NCI-H526 (cell line): ENCODE measurements around the gene PECR.
"Not testable (repeated sequence)": the region's sequence is repeated elsewhere in the genome, so short reads cannot be mapped to it uniquely, and the experiment has no call there.

Experiments used
- DNase-seq, 2 experiments: peaks; one replicate each; lab custom pipeline; 2025; lab: John Stamatoyannopoulos, UW

PECR gene

GRCh38 chr2:216029416-216030129 is 52.0 kb downstream of the PECR start:
- no peak for DNase-seq

DNA sequence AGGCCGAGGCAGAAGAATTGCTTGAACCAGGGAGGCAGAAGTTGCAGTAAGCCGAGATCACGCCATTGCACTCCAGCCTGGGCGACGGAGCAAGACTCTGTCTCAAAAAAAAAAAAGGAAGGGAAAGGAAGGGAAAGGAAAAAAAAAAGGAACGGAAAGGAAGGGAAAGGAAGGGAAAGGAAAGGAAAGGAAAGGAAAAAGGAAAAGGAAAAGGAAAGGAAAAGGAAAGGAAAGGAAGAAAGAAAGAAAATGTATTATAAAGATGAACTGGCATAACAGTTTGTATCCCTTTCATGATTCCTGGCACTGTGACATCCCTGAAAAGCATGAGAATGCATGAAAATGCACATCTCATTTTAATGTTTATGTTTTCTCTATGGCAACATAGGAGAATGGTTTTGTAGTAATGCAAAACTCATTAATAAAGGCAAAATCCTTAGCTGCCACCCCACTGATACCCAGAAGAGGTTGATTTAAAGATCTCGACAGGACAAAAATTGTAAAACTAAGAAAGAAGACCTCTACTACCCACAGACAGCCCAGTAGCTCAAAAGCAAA is 56.8 kb downstream of the PECR start:
- no peak for DNase-seq

DNA sequence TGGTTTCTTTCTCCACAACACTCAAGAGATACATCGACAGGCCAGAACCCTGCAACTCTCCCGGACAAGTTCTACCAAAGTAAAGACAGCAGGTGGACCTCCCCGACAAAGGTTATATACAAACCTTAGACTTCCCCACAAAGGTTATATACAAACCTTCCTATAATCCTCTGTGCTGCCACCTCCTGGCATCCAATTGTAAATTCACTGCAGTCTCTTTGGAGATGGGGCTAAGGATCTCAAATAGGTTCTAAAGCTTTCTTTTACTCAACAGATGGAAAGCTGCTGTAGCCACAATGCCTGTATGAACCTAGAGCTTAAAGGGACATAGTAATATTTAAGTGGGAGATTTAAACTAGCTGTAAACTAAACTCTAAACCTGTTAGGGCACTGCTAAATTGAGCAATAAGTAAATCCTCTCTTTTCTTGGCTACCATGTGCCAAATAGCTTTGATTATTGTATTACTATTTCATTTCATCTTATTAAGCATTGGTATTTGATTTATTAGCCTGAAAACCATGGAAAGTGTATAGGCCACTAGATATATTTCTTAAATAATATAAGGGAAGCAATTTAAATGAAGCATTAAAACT is 58.5 kb downstream of the PECR start:
- peak; percentile 24 to 69 for DNase-seq

DNA sequence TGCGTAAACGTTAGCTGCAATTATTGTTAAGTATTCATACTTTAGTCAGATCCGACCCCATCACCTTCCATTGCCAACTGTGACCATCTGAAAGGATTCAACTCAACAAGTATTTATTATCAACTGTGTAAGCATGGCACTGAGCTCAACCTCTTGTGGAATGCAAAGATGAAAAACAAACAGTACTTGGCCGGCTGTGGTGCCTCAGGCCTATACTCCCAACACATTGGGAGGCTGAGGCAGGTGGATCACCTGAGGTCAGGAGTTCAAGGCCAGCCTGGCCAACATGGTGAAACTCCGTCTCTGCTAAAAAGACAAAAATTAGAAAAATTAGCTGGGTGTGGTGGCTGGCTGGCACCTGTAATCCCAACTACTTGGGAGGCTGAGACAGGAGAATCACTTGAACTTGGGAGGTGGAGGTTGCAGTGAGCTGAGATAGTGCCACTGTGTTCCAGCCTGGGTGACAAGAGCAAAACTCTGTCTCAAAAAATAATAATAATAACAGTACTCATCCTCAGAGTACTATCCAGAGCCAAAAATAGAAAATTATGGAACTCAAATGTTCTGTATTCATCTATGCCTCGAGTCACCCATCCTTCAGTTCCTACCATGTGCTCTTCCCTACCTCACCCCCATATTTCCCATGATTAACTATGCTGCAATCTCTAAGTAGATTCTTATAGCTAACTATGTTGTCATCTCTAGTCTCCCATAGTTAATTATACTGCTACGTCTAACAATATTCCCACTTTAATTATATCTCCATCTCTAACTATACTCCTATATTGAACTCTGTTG is 59.6 kb downstream of the PECR start:
- no peak for DNase-seq

- no peak for DNase-seq
These were observed 62.9 kb downstream of the PECR start for GRCh38 chr2:216018709-216019108.

- no peak for DNase-seq
These were observed 64.2 kb downstream of the PECR start for GRCh38 chr2:216017365-216017764.

GRCh38 chr2:216016581-216016980 is 65.0 kb downstream of the PECR start:
- no peak for DNase-seq

DNA sequence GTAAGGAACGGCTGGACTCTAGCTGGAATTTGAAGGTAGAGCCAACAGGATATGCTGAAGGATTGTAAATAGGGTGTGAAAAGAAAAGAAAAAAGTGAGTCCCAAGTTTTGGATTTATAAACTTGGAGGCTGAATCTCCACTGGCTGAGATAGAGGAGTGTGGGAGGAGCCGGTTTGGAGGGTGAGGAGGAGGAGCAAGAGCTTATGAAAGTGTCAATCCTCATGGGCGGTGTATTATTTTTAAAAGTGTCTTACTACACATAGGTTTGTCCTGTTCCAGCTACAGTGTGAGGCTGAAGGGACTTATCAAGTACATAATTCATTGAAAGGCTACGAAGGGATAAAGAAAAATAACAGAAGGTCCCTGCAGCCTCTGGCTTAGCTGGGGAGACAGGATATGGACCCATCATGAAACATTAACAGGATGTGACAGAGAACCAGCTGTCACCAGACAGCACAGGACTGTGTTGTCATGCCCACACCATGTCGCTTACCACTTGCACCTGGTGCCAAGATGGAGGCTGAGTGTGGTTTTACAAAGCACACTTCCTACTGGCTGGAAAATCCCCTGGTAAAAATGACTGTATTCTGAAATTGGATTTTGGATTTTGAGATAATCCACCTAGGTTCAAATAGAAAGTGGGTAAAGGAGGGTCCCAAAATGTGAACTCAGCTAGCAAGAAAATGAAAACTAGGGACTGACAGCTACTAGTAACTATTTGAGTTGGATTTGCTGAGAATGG is 65.7 kb downstream of the PECR start:
- no peak for DNase-seq

- no peak for DNase-seq
These were observed 66.6 kb downstream of the PECR start for GRCh38 chr2:216014986-216015385.

DNA sequence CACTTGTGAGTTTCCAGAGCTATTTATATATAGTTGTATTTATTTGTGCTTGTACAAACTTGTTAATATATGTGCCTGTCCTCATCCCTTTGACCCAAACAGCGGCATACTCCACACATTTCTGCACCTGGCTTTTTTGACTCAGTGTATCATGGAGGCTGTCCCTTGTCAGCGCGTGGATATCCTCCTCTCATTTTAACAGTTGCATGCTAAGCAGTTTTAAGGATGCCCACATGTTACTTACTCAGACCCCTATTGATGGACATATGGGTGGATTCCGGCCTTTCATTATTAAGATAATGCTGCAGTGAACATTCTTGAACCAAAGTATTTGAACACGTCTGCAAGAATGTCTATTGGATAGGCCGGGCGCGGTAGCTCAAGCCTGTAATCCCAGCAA is 67.6 kb downstream of the PECR start:
- peak in 1 of 2 experiments; percentile 0 for DNase-seq

DNA sequence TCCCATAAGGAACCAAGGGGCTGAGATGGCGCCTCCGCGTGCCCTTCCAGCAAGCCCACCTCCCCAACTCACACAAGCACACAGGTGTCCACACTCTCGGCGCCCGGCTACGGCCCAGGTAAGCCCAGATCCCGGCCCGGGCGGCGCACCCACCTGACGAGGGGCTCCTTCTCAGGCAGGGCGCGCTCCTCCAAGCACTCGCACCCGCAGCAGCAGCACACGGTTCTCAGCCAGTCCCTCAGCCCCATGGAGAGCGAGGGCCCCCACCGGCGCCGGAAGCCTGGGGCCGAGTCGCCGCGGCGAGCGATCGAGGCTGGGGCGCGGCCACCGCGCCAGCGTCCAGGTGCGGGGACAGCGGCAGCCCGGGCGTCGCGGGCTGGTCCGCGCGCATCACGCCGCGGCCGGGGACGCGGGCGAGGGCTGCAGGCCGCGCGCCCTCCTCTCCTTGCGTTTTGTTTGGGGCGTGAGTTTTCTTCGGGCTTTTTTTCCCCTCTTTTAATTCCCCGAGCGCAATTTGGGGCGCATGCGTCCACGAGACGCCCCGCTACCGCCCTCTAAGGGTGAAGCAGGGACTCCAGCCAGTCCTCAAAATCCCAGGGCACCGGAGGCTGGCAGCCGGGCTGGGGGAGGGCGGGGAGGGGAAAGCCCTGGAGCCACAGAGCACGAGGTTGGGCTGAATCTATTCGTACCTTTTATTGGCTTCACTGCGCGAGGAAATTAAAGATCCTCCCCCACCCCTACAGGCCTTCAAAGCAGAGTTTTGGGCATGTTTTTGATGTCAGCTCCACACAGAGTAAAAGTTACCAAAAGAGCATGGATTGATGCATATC is 68.3 kb downstream of the PECR start, which contains the start of gene MREG:
TSS of gene MREG (minus strand) at position 472 of the 830 bp plus-strand sequence. CDS start at position 248, 224 bp downstream.
- DNase-seq: peak; percentile 72 to 92

- DNase-seq: no peak
These were observed 68.9 kb downstream of the PECR start for GRCh38 chr2:216012830-216013079.

DNA sequence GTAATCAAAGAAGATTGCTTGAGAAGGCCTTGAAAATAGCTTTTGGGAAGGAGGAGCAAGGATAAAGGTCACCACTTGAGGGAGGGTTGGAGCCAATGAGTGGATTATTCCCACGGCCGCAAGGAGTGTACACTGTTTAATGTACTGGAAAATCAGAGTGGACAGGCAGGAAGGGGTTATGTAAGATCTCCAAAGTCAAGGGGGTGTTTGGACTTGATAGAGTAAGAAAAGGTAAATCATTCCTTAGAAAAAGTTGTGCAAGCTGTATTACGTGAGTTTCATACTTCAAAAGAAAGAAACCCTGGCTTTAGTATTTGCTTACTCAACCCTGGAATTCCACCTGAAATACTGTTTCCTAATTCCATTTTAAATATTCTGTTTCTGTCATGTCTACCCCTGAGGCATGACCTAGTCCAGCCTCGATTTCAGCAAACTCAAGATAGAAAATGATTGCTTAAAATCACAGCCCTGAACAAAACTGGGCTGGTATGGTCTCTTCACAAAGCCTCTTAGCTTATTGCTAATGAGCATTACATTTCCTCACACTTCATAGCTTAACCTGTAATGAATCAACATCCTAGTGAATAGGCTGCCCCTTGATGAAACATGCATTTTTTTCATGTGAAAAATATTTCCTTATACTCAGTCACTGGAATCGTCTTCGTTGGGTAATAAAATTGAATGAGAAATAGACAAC is 69.3 kb downstream of the PECR start:
- DNase-seq: peak in 1 of 2 experiments; percentile 5

GRCh38 chr2:216009215-216009614 is 72.4 kb downstream of the PECR start:
- DNase-seq: not testable (repeated sequence)

GRCh38 chr2:216008387-216008786 is 73.2 kb downstream of the PECR start:
- DNase-seq: no peak

- no peak for DNase-seq
These were observed 75.4 kb downstream of the PECR start for GRCh38 chr2:216006164-216006663.

- DNase-seq: no peak
These were observed 76.8 kb downstream of the PECR start for GRCh38 chr2:216004697-216005283.

DNA sequence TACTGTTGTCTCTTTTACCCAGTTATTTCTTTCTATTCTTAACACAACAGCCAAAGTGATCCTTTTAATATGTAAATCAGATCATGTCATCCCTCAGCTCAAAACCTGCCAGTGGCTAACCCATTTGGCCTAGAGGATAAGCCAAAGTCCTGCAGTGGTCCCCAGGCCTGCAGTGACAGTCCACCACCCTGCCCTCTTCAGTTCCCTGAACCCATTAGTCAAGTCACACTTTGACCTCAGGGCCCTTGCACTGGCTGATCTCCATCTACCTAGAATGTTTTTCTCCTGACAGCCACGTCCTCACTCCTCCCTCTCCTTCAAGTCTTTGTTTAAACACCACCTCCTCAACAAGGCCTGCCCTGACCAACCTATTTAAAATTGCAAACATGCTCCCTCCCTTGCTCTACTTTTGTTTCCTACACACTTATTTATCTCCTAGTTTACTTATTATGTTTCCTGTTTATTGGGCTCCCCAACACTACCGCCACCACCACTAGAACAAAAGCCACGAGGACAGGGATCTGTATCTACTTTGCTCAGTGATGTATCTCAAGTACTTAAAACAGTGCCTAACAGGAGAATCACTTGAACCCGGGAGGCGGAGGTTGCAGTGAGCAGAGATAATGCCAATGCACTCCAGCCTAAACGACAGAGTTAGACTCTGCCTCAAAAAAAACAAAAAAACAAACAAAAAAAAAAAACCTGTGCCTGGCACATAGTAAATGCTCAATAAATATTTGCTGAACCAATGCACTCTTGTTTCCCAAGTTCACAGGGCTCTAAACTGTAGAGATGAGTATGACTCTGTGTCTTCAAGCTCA is 77.5 kb downstream of the PECR start:
- DNase-seq: no peak

- no peak for DNase-seq
These were observed 78.9 kb downstream of the PECR start for GRCh38 chr2:216002693-216003092.
